Ureter (tissue), 1 donor: Measurements from ENCODE around the gene SLC19A1. TPM values are rescaled to one million over a fixed set of nuclear protein-coding genes. Genes with fewer than 3 reads are reported as not detected.

Experiments
- DNase-seq: peaks from one replicate; pipeline ENCODE4 v3.0.0-alpha.2; 2020; ENCODE audit warnings: low spot score
- total RNA-seq: library from RNA; stranded (reverse); gene quantifications from one replicate; pipeline ENCODE4 v1.2.4, GENCODE V29; 2023
- donor health status: DM: yes; HTN: yes; CAD: no.

SLC19A1 gene
- total RNA-seq, 1 donor from 2014 or later, result 23.0 TPM

GRCh38 chr21:45454926-45455673, 87.1 kb downstream of the SLC19A1 start:
- DNase-seq, result peak; percentile 74

GRCh38 chr21:45454060-45454925, 87.9 kb downstream of the SLC19A1 start:
- DNase-seq, result no peak

GRCh38 chr21:45453308-45453950, 88.8 kb downstream of the SLC19A1 start:
- DNase-seq, result no peak

GRCh38 chr21:45452696-45453307, 89.4 kb downstream of the SLC19A1 start:
- no peak for DNase-seq

GRCh38 chr21:45451771-45452182, 90.5 kb downstream of the SLC19A1 start:
- DNase-seq, result no peak

- no peak for DNase-seq
Observed at GRCh38 chr21:45451091-45451740, 91.0 kb downstream of the SLC19A1 start.

- no peak for DNase-seq
Observed at GRCh38 chr21:45450423-45451090, 91.7 kb downstream of the SLC19A1 start.

GRCh38 chr21:45449658-45450422, 92.4 kb downstream of the SLC19A1 start:
- DNase-seq, result no peak

- DNase-seq, result no peak
Observed at GRCh38 chr21:45448810-45449657, 93.2 kb downstream of the SLC19A1 start.

GRCh38 chr21:45448283-45448809, 93.9 kb downstream of the SLC19A1 start:
- no peak for DNase-seq

Other genes starting within 250 kb of the SLC19A1 start
- 90.4 TPM for gene COL18A1, start 137.3 kb downstream of the SLC19A1 start, total RNA-seq
- gene PCBP3, start 101.3 kb upstream of the SLC19A1 start, total RNA-seq, result 7.1 TPM